ENCODE data around the gene TRRAP. TPM values are rescaled to one million over a fixed set of nuclear protein-coding genes. Genes with fewer than 3 reads are reported as not detected.

Gene TRRAP
- total and polyA plus RNA-seq, 2 of the 8 experiments (the other 6 are each of a cell fraction or from before 2014, with no cell fraction given) = 21.7 to 48.6 TPM

- TF ChIP-seq CHD7 (IDR thresholded peaks at IDR 0.05; ENCODE audit: insufficient replicate concordance, low read length) (no peak), CTBP2 (IDR thresholded peaks at IDR 0.05; ENCODE audit: borderline replicate concordance, insufficient read depth, insufficient read length, low read length) (no peak), MAX (IDR thresholded peaks at IDR 0.05) (no peak)
Measured at GRCh38 chr7:99001482-99002147, 123.3 kb downstream of the TRRAP start (continued).

Measured in H1 (cell line).